Uterus (tissue), 2 donors: ENCODE data around the gene LYZL2.
"Not testable (repeated sequence)": the region's sequence is repeated elsewhere in the genome, so short reads cannot be mapped to it uniquely, and the experiment has no call there.

Source experiments
- CTCF ChIP-seq, 4 experiments: fragments of 200-600 bp in 2 of 4; fragments of 450-650 bp in 2 of 4; sonication (generic) in 2 of 4; IDR thresholded peaks; one replicate each; pipeline ENCODE4 v1.5.1; 2016 to 2019; ENCODE audit warnings: antibody characterized with exemption in 4 of 4, mild to moderate bottlenecking in 2 of 4, moderate library complexity in 1 of 4
- POLR2A ChIP-seq, 2 donors: fragments of 450-650 bp; IDR thresholded peaks; one replicate each; pipeline ENCODE4 v1.6.1; 2016; ENCODE audit warnings: antibody characterized with exemption in 2 of 2, mild to moderate bottlenecking in 1 of 2, moderate library complexity in 1 of 2

GRCh38 chr10:30605341-30606121, 24.0 kb downstream of the LYZL2 start:
- not testable (repeated sequence) for TF ChIP-seq CTCF, POLR2A (IDR thresholded peaks at IDR 0.05)
